A673 (cell line): ENCODE results near the gene ATXN10. TPM values are rescaled to one million over a fixed set of nuclear protein-coding genes. Genes with fewer than 3 reads are reported as not detected.

Source experiments
- BruUV-seq: library from RNA; stranded (reverse); fragments of 400-500 nt; replicated peaks from 2 replicates; lab custom pipeline; 2021; lab: Mats Ljungman, UMichigan
- CTCF ChIA-PET: fragments of 300-600 bp; sonication (Branson Sonifier 250); formaldehyde crosslinking; loops from one replicate; lab custom pipeline; 2022; ENCODE audit warnings: antibody characterized with exemption; lab: Charles Lee
- POLR2A ChIA-PET: fragments of 300-600 bp; sonication (Branson Sonifier 250); formaldehyde crosslinking; loops from one replicate; lab custom pipeline; 2022; ENCODE audit warnings: antibody characterized with exemption; ENCODE audit not compliant: low non-redundant PET; lab: Charles Lee
- DNase-seq: peaks from one replicate; pipeline ENCODE4 v3.0.0-alpha.2; 2015; ENCODE audit warnings: low spot score
- H3K27ac ChIP-seq: fragments of 200-600 bp; sonication (generic); 2 replicates; pipeline ENCODE4 v1.5.1; 2016; ENCODE audit warnings: mixed run types, low read depth, mild to moderate bottlenecking, mixed read lengths, antibody characterized with exemption, low read length; ENCODE audit not compliant: poor library complexity, severe bottlenecking
- H3K27me3 ChIP-seq: fragments of 200-600 bp; sonication (generic); replicated peaks from 2 replicates; pipeline ENCODE4 v1.6.1; 2017; ENCODE audit warnings: mixed run types, low read depth, mild to moderate bottlenecking, mixed read lengths, antibody characterized with exemption, low read length; ENCODE audit not compliant: insufficient read depth, poor library complexity
- H3K36me3 ChIP-seq: fragments of 200-600 bp; sonication (generic); 2 replicates; pipeline ENCODE4 v1.6.1; 2016; ENCODE audit warnings: mixed run types, mild to moderate bottlenecking, mixed read lengths, antibody characterized with exemption, low read length; ENCODE audit not compliant: insufficient read depth, poor library complexity, severe bottlenecking
- H3K4me1 ChIP-seq: fragments of 200-600 bp; sonication (generic); 2 replicates; pipeline ENCODE4 v1.6.1; 2017; ENCODE audit warnings: mixed run types, mild to moderate bottlenecking, mixed read lengths, antibody characterized with exemption, low read length; ENCODE audit not compliant: insufficient read depth, poor library complexity, severe bottlenecking
- H3K4me3 ChIP-seq: fragments of 200-600 bp; sonication (generic); 2 replicates; pipeline ENCODE4 v1.5.1; 2016; ENCODE audit warnings: low read depth, mixed run types, mild to moderate bottlenecking, mixed read lengths, low read length; ENCODE audit not compliant: poor library complexity, severe bottlenecking
- H3K9me3 ChIP-seq: fragments of 200-600 bp; sonication (generic); 2 replicates; pipeline ENCODE4 v1.6.1; 2016; ENCODE audit warnings: mixed run types, low read depth, mild to moderate bottlenecking, mixed read lengths, antibody characterized with exemption, low read length; ENCODE audit not compliant: poor library complexity, severe bottlenecking
- EZH2 ChIP-seq: fragments of 200-600 bp; sonication (generic); IDR thresholded peaks from 2 replicates; pipeline ENCODE4 v1.6.1; 2017; ENCODE audit warnings: borderline replicate concordance, low read depth, mild to moderate bottlenecking, mixed read lengths, antibody characterized with exemption, low read length; ENCODE audit not compliant: poor library complexity, severe bottlenecking
- intact Hi-C: fragments of 100-400 bp; cut with micrococcal nuclease; formaldehyde crosslinking; loops from one replicate; pipeline ENCODE4 v1.10.0; 2022; ENCODE audit not compliant: unreplicated experiment
- total RNA-seq: library from RNA; stranded (reverse); gene quantifications from 2 replicates; pipeline ENCODE4 v1.2.3, GENCODE V29; 2021
- TF ChIP-seq, protein P1 (sequence below): fragments of 300-800, 200-600 bp; sonication (generic); conservative IDR thresholded peaks from 2 replicates; pipeline ENCODE4 v1.5.1; 2017; ENCODE audit warnings: low read depth, mild to moderate bottlenecking, antibody characterized with exemption, low read length, moderate library complexity, mixed read lengths

The ATXN10 gene
- total RNA-seq, 1 experiment from 2014 or later: 294 TPM

DNA sequence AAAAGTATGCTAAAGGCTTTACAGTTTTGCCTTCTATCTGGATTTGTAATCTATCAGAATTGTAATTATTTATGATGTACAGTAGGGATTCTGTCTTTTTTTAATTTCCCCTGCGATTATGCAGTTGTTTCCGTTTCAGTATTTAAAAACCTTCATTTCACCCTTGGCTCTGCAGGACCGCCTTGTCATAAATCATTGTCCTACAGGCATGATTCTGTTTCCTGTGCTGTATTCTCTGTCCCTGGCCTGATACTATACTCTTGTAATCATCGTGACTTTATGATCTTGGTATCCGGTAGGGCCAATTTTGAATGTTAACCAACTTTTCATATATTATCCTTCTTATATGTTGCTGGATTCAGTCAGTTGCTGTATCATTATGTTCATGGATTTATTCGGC, 151.7 kb downstream of the ATXN10 start:
- intact Hi-C loops: no loop called here
- H3K4me3 ChIP-seq: no peak overlapping the region
- no peak for TF ChIP-seq EZH2
- TF ChIP-seq, protein P1, sequence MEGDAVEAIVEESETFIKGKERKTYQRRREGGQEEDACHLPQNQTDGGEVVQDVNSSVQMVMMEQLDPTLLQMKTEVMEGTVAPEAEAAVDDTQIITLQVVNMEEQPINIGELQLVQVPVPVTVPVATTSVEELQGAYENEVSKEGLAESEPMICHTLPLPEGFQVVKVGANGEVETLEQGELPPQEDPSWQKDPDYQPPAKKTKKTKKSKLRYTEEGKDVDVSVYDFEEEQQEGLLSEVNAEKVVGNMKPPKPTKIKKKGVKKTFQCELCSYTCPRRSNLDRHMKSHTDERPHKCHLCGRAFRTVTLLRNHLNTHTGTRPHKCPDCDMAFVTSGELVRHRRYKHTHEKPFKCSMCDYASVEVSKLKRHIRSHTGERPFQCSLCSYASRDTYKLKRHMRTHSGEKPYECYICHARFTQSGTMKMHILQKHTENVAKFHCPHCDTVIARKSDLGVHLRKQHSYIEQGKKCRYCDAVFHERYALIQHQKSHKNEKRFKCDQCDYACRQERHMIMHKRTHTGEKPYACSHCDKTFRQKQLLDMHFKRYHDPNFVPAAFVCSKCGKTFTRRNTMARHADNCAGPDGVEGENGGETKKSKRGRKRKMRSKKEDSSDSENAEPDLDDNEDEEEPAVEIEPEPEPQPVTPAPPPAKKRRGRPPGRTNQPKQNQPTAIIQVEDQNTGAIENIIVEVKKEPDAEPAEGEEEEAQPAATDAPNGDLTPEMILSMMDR: no peak
- no peak for DNase-seq
- H3K27ac ChIP-seq: no peak overlapping the region
- ChIA-PET POLR2A (no interaction called here), CTCF (no interaction called here)
- no peaks in the 10 kb centered on the region for H3K27me3 ChIP-seq
- H3K4me1 ChIP-seq: no peaks in the 10 kb centered on the region
- no peaks in the 10 kb centered on the region for H3K9me3 ChIP-seq
- BruUV-seq: no TSS peak
- H3K36me3 ChIP-seq: peaks cover 4% of the 10 kb centered on the region

DNA sequence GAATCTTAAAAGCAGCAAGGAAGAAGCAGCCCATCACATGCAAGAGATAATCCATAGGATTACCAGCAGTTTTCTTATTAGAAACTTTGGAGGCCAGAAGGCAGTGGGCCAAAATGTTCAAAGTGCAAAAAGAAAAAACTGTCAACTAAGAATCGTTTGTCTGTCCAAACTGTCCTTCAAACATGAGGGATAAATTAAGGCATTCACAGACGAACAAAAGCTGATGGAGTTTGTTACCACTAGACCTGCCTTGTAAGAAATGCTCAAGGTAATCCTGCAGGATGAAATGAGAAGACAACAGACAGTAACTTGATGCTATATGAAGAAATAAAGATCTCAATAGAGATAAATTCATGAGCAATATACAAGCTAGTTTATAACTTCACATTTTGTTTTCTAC, 154.9 kb downstream of the ATXN10 start:
- Histone ChIP-seq H3K9me3 (no peaks in the 10 kb centered on the region), H3K4me3 (no peak overlapping the region), H3K27ac (no peak overlapping the region), H3K27me3 (no peaks in the 10 kb centered on the region), H3K36me3 (peaks cover 4% of the 10 kb centered on the region), H3K4me1 (no peaks in the 10 kb centered on the region)
- no TSS peak for BruUV-seq
- CTCF ChIA-PET: no interaction called here
- TF ChIP-seq, protein P1: no peak
- TF ChIP-seq EZH2: no peak
- intact Hi-C loops: no loop called here
- POLR2A ChIA-PET: no interaction called here
- no peak for DNase-seq

GRCh38 chr22:45828841-45829240, 157.2 kb downstream of the ATXN10 start:
- Histone ChIP-seq H3K36me3 (peaks cover 4% of the 10 kb centered on the region), H3K27me3 (no peaks in the 10 kb centered on the region), H3K4me3 (no peak overlapping the region), H3K4me1 (no peaks in the 10 kb centered on the region), H3K27ac (no peak overlapping the region), H3K9me3 (no peaks in the 10 kb centered on the region)
- ChIA-PET POLR2A (no interaction called here), CTCF (no interaction called here)
- intact Hi-C loops: no loop called here
- TF ChIP-seq, protein P1: no peak
- no peak for TF ChIP-seq EZH2
- DNase-seq: no peak
- no TSS peak for BruUV-seq
